Endothelial cell of umbilical vein (primary cell): ENCODE data around the gene MIA2. TPM values are rescaled to one million over a fixed set of nuclear protein-coding genes. Genes with fewer than 3 reads are reported as not detected.

ENCODE experiments used
- BruUV-seq: library from RNA; stranded (reverse); fragments of 400-500 nt; replicated peaks from 2 replicates; lab custom pipeline; 2021; lab: Mats Ljungman, UMichigan
- CTCF ChIA-PET: fragments of 300-600, 350-600 bp; sonication (Branson Sonifier 250); formaldehyde crosslinking; loops from one replicate; lab custom pipeline; 2021; ENCODE audit warnings: antibody characterized with exemption, inconsistent platforms; lab: Charles Lee
- POLR2A ChIA-PET: fragments of 300-600, 350-600 bp; sonication (Branson Sonifier 250); formaldehyde crosslinking; loops from one replicate; lab custom pipeline; 2021; ENCODE audit warnings: antibody characterized with exemption, inconsistent platforms; lab: Charles Lee
- DNase-seq: peaks from one replicate; pipeline ENCODE4 v3.0.0-alpha.2; 2011; ENCODE audit warnings: low read depth, low spot score
- FAIRE-seq: peaks from 2 replicates; lab custom pipeline; 2011; peaks lifted over from hg19 to GRCh38; lab: Jason Lieb, UNC
- H2AFZ ChIP-seq: 2 replicates; pipeline ENCODE4 v1.6.0; 2012; ENCODE audit warnings: low read depth, low read length, control low read depth, inconsistent platforms
- H3K27ac ChIP-seq: 2 replicates; pipeline ENCODE4 v1.5.1; 2011; ENCODE audit warnings: low read depth, mild to moderate bottlenecking, control low read depth, low read length, moderate library complexity; ENCODE audit not compliant: insufficient read depth
- H3K27me3 ChIP-seq, 2 experiments: 2 replicates each; pipeline versions ENCODE4 v1.6.0 to v1.6.1; 2011; ENCODE audit warnings: low read length in 2 of 2, mixed read lengths in 1 of 2; ENCODE audit not compliant: control insufficient read depth in 2 of 2, insufficient read depth in 2 of 2
- H3K36me3 ChIP-seq, 2 experiments: 2 replicates in 1 of 2; 3 replicates in 1 of 2; pipeline ENCODE4 v1.5.1; 2011; ENCODE audit warnings: low read length in 2 of 2, mild to moderate bottlenecking in 1 of 2, moderate library complexity in 1 of 2; ENCODE audit not compliant: control insufficient read depth in 2 of 2, insufficient read depth in 2 of 2; ENCODE audit errors: extremely low read depth in 1 of 2
- H3K4me1 ChIP-seq: 3 replicates; pipeline ENCODE4 v1.5.1; 2011; ENCODE audit warnings: mild to moderate bottlenecking, low read length; ENCODE audit not compliant: control insufficient read depth, insufficient read depth; ENCODE audit errors: extremely low read depth
- H3K4me2 ChIP-seq: 2 replicates; pipeline ENCODE4 v1.6.1; 2011; ENCODE audit warnings: low read length, control low read depth, mixed read lengths; ENCODE audit not compliant: insufficient read depth
- H3K4me3 ChIP-seq, 3 experiments: fragments of 200-600 bp in 1 of 3; sonication (generic), shearing (Covaris generic) in 1 of 3; replicated peaks in 1 of 3; 2 replicates each; pipeline ENCODE4 v1.5.1; 2011 to 2016; ENCODE audit warnings: control low read depth in 3 of 3, low read length in 3 of 3, mild to moderate bottlenecking in 2 of 3, inconsistent platforms in 1 of 3, low read depth in 1 of 3, moderate library complexity in 1 of 3; ENCODE audit not compliant: insufficient read depth in 1 of 3
- H3K79me2 ChIP-seq: 2 replicates; pipeline ENCODE4 v1.6.0; 2012; ENCODE audit warnings: low read length, inconsistent platforms; ENCODE audit not compliant: control insufficient read depth, insufficient read depth
- H3K9ac ChIP-seq: replicated peaks from 2 replicates; pipeline ENCODE3; 2011; ENCODE audit warnings: low read length, control low read depth; ENCODE audit not compliant: insufficient read depth; ENCODE audit errors: extremely low read depth
- H3K9me1 ChIP-seq: replicated peaks from 3 replicates; pipeline ENCODE4 v1.6.0; 2011; ENCODE audit warnings: mild to moderate bottlenecking, low read length; ENCODE audit not compliant: control insufficient read depth, insufficient read depth; ENCODE audit errors: extremely low read depth
- H3K9me3 ChIP-seq: replicated peaks from 2 replicates; pipeline ENCODE4 v1.5.1; 2012; ENCODE audit warnings: low read length, inconsistent platforms; ENCODE audit not compliant: control insufficient read depth, insufficient read depth
- H4K20me1 ChIP-seq: replicated peaks from 2 replicates; pipeline ENCODE3; 2011; ENCODE audit warnings: mild to moderate bottlenecking, low read length; ENCODE audit not compliant: control insufficient read depth, insufficient read depth; ENCODE audit errors: extremely low read depth
- CTCF ChIP-seq, 2 donors: IDR thresholded peaks; 1 replicate in 1 of 2; 2 replicates in 1 of 2; pipeline ENCODE4 v1.5.1; 2011; ENCODE audit warnings: low read length in 2 of 2, mild to moderate bottlenecking in 2 of 2, moderate library complexity in 2 of 2, control low read depth in 1 of 2, inconsistent platforms in 1 of 2, low read depth in 1 of 2; ENCODE audit not compliant: insufficient read depth in 1 of 2; ENCODE audit errors: extremely low read depth in 1 of 2
- EZH2 ChIP-seq: IDR thresholded peaks from 2 replicates; pipeline ENCODE4 v1.6.1; 2012; ENCODE audit warnings: borderline replicate concordance, low read depth, mild to moderate bottlenecking, moderate library complexity, low read length, inconsistent platforms; ENCODE audit not compliant: severe bottlenecking
- FOS ChIP-seq: IDR thresholded peaks from 2 replicates; pipeline ENCODE4 v1.6.1; 2011; ENCODE audit warnings: mild to moderate bottlenecking, low read length, moderate library complexity, borderline replicate concordance; ENCODE audit not compliant: insufficient read depth
- GATA2 ChIP-seq: IDR thresholded peaks from 2 replicates; pipeline ENCODE4 v1.7.0; 2011; ENCODE audit warnings: low read depth, mild to moderate bottlenecking, moderate library complexity, mixed read lengths, low read length; ENCODE audit not compliant: insufficient read length, insufficient read depth
- JUN ChIP-seq: IDR thresholded peaks from 2 replicates; pipeline ENCODE4 v1.6.1; 2011; ENCODE audit warnings: borderline replicate concordance, low read depth; ENCODE audit not compliant: insufficient read length, insufficient read depth
- MAX ChIP-seq: IDR thresholded peaks from 2 replicates; pipeline ENCODE4 v1.6.1; 2011; ENCODE audit not compliant: insufficient read depth, insufficient read length
- MYC ChIP-seq: IDR thresholded peaks from one replicate; pipeline ENCODE4 v1.6.1; 2011; ENCODE audit warnings: mild to moderate bottlenecking, low read depth, low read length
- POLR2A ChIP-seq: IDR thresholded peaks from 2 replicates; pipeline ENCODE4 v1.6.1; 2012; ENCODE audit warnings: low read depth, mild to moderate bottlenecking, control low read depth, low read length
- POLR2AphosphoS5 ChIP-seq: IDR thresholded peaks from 2 replicates; pipeline ENCODE4 v1.6.1; 2012; ENCODE audit warnings: low read depth, mild to moderate bottlenecking, control low read depth, low read length, moderate library complexity; ENCODE audit not compliant: insufficient read depth
- dilution Hi-C: fragments of 300-500 bp; cut with MboI; formaldehyde crosslinking; loops from one replicate; pipeline ENCODE4 v1.15.0; 2019; ENCODE audit warnings: low sequenced_read_pairs; ENCODE audit not compliant: extremely low pct_ligation_motif_present
- intact Hi-C: fragments of 100-400 bp; cut with micrococcal nuclease; formaldehyde crosslinking; loops from one replicate; pipeline ENCODE4 v1.10.0; 2022
- polyA plus RNA-seq, 4 experiments: library from polyadenylated mRNA; depleted of rRNA in 3 of 4; stranded (reverse) in 3 of 4; unstranded in 1 of 4; fragments of >200 nt; gene quantifications; 2 replicates each; pipeline versions ENCODE4 v1.2.1 to v1.2.3, GENCODE V29; 2011 to 2012; ENCODE audit warnings: missing spikeins in 1 of 4
- total RNA-seq: library from RNA; stranded (reverse); gene quantifications from 2 replicates; pipeline ENCODE4 v1.2.3, GENCODE V29; 2021

MIA2 gene
- total and polyA plus RNA-seq, 2 donors (not counting 3 experiments of a cell fraction or from before 2014, with no cell fraction given), result 9.4 to 14.9 TPM

GRCh38 chr14:39184628-39185255 is 49.0 kb upstream of the MIA2 start:
- Histone ChIP-seq H3K9me3 (no peaks in the 10 kb centered on the region), H3K9me1 (no peaks in the 10 kb centered on the region), H3K4me3 (no peak overlapping the region), H4K20me1 (no peaks in the 10 kb centered on the region), H3K27ac (no peak overlapping the region), H3K9ac (no peak overlapping the region), H3K36me3 (peaks cover 15 to 37% of the 10 kb centered on the region in 2 experiments), H3K4me1 (peaks cover 17% of the 10 kb centered on the region), H3K27me3 (no peaks in the 10 kb centered on the region), H3K79me2 (peaks cover 13% of the 10 kb centered on the region), H2AFZ (no peak overlapping the region), H3K4me2 (no peak overlapping the region)
- DNase-seq, result no peak
- ChIA-PET CTCF (interaction anchor here (1.0 to 1.2 kb wide), 5 partner anchors 17 to 242 kb away, joined by 3 read pairs; no protein-coding TSS in a partner anchor), POLR2A (interaction anchor here (0.6 to 1.2 kb wide), 2 partner anchors 10 to 15 kb away, joined by 3 to 5 read pairs; partner anchors contain the start of genes PNN and TRAPPC6B)
- no peak for TF ChIP-seq MYC
- TF ChIP-seq POLR2AphosphoS5, result no peak
- TF ChIP-seq GATA2, result no peak
- TF ChIP-seq EZH2, result no peak
- TF ChIP-seq JUN, result no peak
- no peak for TF ChIP-seq POLR2A
- no peak for TF ChIP-seq MAX
- no peak for TF ChIP-seq FOS
- TF ChIP-seq CTCF (IDR thresholded peaks at IDR 0.05; ENCODE audit: extremely low read depth in 1 of 2, insufficient read depth in 1 of 2, low read depth in 1 of 2, low read length in 2 of 2), result no peak
- dilution Hi-C loops (no loop called here), intact Hi-C loops (no loop called here)
- no TSS peak for BruUV-seq
- peak; percentile 15 for FAIRE-seq
